Glomerular endothelial cell (primary cell): Measurements from ENCODE around the gene DIP2B. TPM values are rescaled to one million over a fixed set of nuclear protein-coding genes. Genes with fewer than 3 reads are reported as not detected.
"Not testable (repeated sequence)": the region's sequence is repeated elsewhere in the genome, so short reads cannot be mapped to it uniquely, and the experiment has no call there.

ENCODE experiments used
- DNase-seq: peaks from one replicate; pipeline ENCODE4 v3.0.0-alpha.2; 2011; ENCODE audit warnings: low read depth, low spot score; ENCODE audit errors: extremely low read depth
- total RNA-seq: library from RNA; depleted of rRNA; stranded (reverse); fragments of >200 nt; gene quantifications from 2 replicates; pipeline ENCODE4 v1.2.3, GENCODE V29; 2015

Gene DIP2B
- total RNA-seq, 1 donor from 2014 or later = 33.7 TPM

GRCh38 chr12:50520416-50521207 is 15.8 kb downstream of the DIP2B start:
- DNase-seq = no peak

DNA sequence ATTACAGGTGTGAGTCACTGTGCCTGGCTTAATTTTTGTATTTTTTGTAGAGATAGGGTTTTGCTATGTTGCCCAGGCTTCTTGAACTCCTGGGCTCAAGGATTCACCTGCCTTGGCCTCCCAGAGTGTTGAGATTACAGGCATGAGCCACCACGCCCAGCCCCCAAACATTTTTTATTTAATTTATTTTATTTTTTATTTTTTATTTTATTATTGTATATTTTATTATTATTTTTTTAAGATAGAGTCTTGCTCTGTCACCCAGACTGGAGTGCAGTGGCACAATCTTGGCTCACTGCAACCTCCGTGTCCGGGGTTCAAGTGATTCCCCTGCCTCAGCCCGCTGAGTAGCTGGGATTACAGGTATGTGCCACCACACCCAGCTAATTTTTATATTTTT is 17.0 kb downstream of the DIP2B start:
- not testable (repeated sequence) for DNase-seq

DNA sequence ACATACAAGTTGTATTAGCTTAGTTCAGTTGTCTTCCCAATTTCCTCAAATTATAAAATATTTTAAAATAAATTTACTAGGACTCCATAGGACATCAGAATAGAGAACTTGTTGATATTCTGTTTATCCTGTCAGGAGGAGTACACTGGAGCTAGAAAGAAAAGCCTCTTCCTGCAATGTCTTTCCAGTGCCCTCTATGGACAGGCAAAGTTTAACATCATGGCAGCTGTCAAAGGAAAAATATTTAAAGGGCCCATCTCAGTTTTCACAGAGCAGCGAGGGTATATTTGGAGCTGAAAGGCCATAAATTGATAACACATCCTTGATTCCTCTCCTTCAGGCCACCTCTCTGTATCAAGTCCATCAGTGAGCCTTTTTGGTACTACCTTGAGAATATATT is 19.0 kb downstream of the DIP2B start:
- DNase-seq = no peak

DNA sequence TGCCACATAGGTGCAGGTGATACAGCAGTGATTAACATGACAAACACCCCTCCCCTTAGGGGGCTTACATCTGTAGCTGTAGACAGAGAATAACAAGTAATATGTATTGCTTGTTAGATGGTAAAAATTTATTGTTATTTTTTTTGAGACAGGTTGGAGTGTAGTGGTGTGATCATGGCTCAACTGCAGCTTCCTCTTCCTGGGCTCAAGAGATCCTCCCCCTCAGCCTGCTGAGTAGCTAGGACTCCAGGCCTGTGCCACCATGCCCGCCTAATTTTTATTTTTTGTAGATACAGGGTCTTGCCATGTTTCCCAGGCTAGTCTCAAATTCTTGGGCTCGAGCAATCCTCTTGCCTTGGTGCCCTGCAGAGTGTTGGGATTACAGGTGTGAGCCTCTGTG is 19.8 kb downstream of the DIP2B start:
- DNase-seq = no peak

DNA sequence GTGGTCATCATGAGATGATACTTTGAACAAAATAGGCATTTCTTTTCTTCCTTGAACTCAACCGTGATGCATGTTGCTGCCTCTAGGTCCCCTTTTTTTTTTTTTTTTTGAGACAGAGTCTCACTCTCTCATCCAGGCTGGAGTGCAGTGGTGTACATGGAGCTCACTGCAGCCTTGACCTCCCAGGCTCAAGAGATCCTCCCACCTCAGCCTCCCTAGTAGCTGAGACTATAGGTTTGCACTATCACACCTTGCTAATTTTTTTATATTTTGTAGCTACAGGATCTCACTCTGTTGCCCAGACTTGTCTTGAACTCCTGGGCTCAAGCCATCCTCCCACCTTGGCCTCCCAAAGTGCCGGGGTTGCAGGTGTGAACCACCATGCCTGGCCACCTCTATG is 20.6 kb downstream of the DIP2B start:
- DNase-seq = no peak

DNA sequence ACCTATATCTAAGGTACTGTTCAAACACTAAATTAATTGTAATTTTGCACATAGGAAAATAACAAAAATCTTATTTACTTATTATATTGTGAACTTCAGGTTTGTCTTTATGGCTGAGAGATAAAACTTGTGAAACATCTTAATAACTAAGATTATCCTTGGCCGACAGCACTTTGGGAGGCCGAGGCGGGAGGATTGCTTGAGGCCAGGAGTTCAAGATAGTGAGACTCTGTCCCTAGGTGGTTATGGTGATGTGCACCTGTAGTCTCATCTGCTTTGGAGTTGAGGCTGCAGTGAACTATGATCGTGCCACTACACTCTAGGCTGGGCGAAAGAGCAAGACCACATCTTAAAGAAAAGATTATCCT is 22.6 kb downstream of the DIP2B start:
- DNase-seq = no peak

DNA sequence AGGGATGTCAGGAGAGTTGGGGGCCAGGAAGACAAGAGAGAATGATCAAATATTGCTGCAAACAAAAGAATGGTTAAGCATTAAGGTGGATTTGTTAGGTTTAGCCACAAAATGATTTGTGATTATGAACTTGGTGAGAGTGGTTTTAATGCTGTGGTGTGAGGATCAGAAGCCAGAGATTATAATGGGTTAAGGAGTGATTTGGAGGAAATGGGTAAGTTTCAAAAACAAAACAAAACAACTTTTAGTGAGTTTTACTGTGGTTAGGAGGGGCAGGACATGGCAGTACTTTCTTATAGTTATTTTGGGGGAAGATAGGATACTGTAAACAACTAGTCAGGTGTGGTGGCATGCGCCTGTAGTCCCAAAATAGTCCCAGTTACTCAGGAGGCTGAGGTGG is 24.0 kb downstream of the DIP2B start:
- DNase-seq = no peak

GRCh38 chr12:50529345-50529744 is 24.6 kb downstream of the DIP2B start:
- DNase-seq = no peak

- no peak for DNase-seq
These were observed 25.7 kb downstream of the DIP2B start for GRCh38 chr12:50530532-50530931.

DNA sequence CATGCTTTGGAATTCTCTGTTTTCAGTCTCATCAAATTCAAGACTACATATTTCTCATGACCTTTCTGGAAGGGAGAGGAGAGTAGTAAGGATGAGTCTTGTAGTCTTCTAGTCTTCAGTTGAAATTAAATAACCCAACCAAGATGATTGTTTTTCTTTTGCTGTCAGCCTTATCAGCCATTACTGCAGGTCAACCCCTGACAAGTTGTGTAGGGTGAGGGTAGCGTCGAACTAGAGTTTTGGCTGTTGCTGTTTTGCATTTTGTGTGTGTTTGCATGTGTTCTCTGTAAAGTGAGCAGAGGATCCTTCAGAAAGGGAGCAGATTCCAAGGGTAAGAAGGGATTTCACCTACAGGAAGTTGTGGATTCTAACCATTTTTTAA is 28.4 kb downstream of the DIP2B start:
- DNase-seq = no peak

GRCh38 chr12:50533971-50534370 is 29.2 kb downstream of the DIP2B start:
- no peak for DNase-seq

DNA sequence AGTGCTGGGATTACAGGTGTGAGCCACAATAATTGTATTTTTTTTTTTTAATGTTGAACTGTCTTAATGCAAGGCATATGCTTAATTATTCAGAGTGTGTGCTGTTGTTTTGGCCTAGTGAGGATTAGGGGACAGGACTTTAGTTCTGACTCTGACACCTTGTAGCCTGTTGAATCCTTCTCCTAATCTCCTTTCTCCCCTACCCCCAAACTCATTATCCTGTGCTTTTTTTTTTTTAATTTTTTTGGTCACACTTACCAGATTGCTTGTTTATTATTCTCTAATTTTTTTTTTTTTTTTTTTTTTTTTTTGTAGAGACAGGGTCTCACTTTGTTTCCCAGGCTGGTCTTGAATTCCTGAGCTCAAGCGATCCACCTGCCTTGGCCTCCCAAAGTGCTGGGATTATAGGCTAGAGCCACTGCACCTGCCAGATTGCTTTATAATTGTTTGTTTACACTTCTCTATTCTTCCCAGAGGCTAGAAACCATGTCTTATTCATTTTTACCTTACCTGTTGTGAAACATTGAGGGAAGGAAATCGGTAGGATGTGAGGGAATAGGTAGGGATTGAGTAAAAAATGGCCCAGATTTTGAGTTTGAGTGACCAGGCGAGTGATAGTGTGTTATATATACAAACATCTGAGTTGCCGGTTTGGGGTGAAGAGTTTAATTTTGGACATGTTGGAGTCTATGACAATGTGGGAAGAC is 32.2 kb downstream of the DIP2B start:
- DNase-seq = no peak

GRCh38 chr12:50537538-50537919 is 32.7 kb downstream of the DIP2B start:
- no peak for DNase-seq

GRCh38 chr12:50538182-50538581 is 33.4 kb downstream of the DIP2B start:
- DNase-seq = no peak

DNA sequence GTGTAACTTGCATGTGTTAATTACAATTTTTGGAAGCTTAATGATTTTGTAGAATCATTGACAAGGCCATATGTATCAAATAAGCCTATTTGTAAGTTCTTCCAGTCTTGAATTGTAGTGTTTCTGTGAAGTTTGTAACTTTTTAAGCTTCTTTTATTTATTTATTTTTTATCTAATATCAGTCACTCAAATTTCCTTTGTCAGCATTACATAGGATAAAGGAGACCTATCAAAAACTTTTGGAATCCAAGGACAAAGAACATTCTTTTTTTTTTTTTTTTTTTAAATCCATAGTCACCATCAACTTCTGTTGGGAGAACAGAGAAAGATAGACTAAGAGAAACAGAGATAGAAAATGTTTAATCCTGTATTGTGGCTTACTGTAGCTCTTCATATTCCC is 36.4 kb downstream of the DIP2B start:
- no peak for DNase-seq

DNA sequence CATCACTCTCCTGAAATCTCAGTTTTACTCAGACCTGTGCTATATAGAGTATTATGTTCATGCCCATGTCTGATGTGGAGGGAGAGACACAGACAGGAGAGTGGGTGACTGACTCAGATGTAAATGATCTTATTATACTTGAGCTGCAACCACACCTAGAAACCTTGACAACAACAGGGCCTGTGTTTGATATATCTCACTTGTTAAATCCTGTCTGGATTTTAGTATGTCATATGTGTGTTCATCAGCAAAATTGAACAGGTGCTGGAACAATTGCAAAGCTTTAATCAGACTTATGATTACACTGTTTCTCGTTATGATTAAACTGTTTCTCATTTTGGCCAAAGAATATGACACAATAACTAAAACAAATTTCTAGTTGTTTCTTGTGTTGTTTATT is 37.7 kb downstream of the DIP2B start:
- no peak for DNase-seq

GRCh38 chr12:50543188-50543587 is 38.4 kb downstream of the DIP2B start:
- not testable (repeated sequence) for DNase-seq

DNA sequence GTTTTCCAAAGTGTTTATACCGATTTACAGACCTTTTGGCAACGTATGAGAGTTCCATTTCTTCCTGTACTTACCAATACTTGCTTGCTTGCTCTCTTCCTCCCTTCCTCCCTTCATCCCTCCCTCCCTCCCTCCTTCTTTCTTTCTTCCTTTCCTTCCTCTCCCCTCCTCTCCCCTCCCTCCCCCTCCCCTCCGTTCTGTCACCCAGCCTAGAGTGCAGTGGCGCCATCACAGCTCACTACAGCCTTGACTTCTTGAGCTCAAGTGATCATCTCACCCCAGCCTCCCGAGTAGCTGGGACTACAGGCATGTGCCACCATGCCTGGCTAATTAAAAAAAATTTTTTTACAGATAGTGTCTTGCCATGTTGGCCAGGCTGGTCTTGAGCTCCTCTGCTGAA is 40.4 kb downstream of the DIP2B start:
- DNase-seq = no peak

DNA sequence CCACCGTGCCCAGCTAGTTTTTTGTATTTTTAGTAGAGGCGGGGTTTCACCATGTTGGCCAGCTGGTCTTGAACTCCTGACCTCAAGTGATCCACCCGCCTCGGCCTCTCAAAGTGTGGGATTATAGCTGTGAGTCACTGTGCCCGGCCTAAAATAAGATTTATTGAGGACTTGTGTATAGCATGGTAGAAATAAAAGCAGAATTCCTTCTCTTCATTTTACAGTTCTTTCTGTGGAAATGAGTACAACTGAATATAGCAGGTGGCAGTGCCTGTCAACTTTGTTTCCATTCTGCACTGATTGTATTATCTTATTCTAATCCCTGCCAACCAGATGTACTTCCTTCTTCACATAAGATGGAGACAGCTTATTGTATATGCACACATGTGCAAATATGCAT is 41.0 kb downstream of the DIP2B start:
- no peak for DNase-seq

GRCh38 chr12:50546441-50547318 is 41.9 kb downstream of the DIP2B start:
- DNase-seq = no peak

DNA sequence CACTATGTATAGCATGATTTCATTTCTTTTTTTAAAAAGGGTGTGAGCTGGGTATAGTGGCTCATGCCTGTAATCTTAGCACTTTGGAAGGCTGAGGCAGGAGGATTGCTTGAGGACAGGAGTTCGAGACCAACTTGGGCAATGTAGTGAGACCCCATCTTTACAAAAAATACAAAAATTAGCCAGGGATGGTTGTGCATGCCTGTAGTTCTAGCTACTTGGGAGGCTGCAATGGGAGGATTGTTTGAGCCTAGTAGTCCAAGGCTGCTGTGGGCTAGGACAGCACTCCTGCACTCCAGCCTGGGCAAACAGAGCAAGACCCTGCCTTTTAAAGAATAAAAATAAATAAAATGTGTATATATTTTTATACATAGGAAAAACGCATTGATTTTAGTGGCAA is 43.0 kb downstream of the DIP2B start:
- DNase-seq = no peak

GRCh38 chr12:50549885-50550284 is 45.1 kb downstream of the DIP2B start:
- DNase-seq = no peak
